Gastroesophageal sphincter (tissue), 4 donors: ENCODE measurements around the gene IL1RAPL2. TPM values are rescaled to one million over a fixed set of nuclear protein-coding genes. Genes with fewer than 3 reads are reported as not detected.

Source experiments
- ATAC-seq: fragments of 150-250 bp; one replicate; pipeline ENCODE4 v1.9.1; 2016; ENCODE audit warnings: mild to moderate bottlenecking, moderate library complexity
- H3K27ac ChIP-seq, 4 donors: fragments of 200-600 bp; sonication (generic) in 3 of 4; 1 replicate in 3 of 4; 2 replicates in 1 of 4; pipeline ENCODE4 v1.5.1; 2016 to 2019
- H3K27me3 ChIP-seq: fragments of 200-600 bp; sonication (generic); one replicate; pipeline ENCODE4 v1.5.1; 2019
- H3K36me3 ChIP-seq, 2 donors: fragments of 200-600 bp; sonication (generic); one replicate each; pipeline ENCODE4 v1.5.1; 2019; ENCODE audit warnings: control low read depth in 1 of 2
- H3K4me1 ChIP-seq, 3 donors: fragments of 200-600 bp; sonication (generic); 1 replicate in 2 of 3; 2 replicates in 1 of 3; pipeline ENCODE4 v1.5.1; 2016 to 2019; ENCODE audit warnings: control low read depth in 2 of 3
- H3K4me3 ChIP-seq, 2 donors: fragments of 200-600 bp; sonication (generic); one replicate each; pipeline ENCODE4 v1.5.1; 2019; ENCODE audit warnings: mild to moderate bottlenecking in 1 of 2, moderate library complexity in 1 of 2
- H3K9me3 ChIP-seq, 3 donors: fragments of 200-600 bp; sonication (generic); one replicate each; pipeline ENCODE4 v1.5.1; 2017 to 2019; ENCODE audit warnings: control low read depth in 2 of 3
- CTCF ChIP-seq, 4 experiments: fragments of 200-600 bp in 2 of 4; fragments of 450-650 bp in 2 of 4; sonication (generic) in 1 of 4; IDR thresholded peaks; one replicate each; pipeline ENCODE4 v1.5.1; 2017 to 2019; ENCODE audit warnings: antibody characterized with exemption in 4 of 4, mild to moderate bottlenecking in 2 of 4, moderate library complexity in 2 of 4
- EP300 ChIP-seq: sonication (generic); formaldehyde crosslinking; IDR thresholded peaks from one replicate; pipeline ENCODE4 v1.6.1; 2017; ENCODE audit warnings: antibody characterized with exemption, mild to moderate bottlenecking
- POLR2A ChIP-seq, 2 donors: fragments of 450-650 bp; IDR thresholded peaks; one replicate each; pipeline ENCODE4 v1.6.1; 2017; ENCODE audit warnings: antibody characterized with exemption in 2 of 2, mild to moderate bottlenecking in 2 of 2, moderate library complexity in 1 of 2
- POLR2AphosphoS5 ChIP-seq: sonication (generic); formaldehyde crosslinking; IDR thresholded peaks from one replicate; pipeline ENCODE4 v1.6.1; 2017; ENCODE audit warnings: antibody characterized with exemption
- WGBS, 2 donors: methylation state at CpG; one replicate each; pipeline ENCODE4 v1.1.5; 2018; ENCODE audit warnings: low coverage in 1 of 2; 5-methylcytosine and 5-hydroxymethylcytosine counted together
- total RNA-seq, 4 donors: library from RNA; depleted of rRNA; stranded (reverse); fragments of >200 nt; gene quantifications; one replicate each; pipeline ENCODE4 v1.1.0, GENCODE V29; 2016

Gene IL1RAPL2
- total RNA-seq, 4 donors from 2014 or later: 0.54 TPM; not detected in 2

GRCh38 chrX:105266456-105266855, 700.5 kb downstream of the IL1RAPL2 start:
- WGBS, 2 donors: 50 to 57% methylated on average over 1 of the region's 1 CpG
- no peak for TF ChIP-seq EP300
- no peak for TF ChIP-seq POLR2A (IDR thresholded peaks at IDR 0.05)
- TF ChIP-seq POLR2AphosphoS5: no peak
- no peak for TF ChIP-seq CTCF (IDR thresholded peaks at IDR 0.05)
- H3K9me3 ChIP-seq: no peaks in the 10 kb centered on the region
- ATAC-seq: no peak
- no peaks in the 10 kb centered on the region for H3K36me3 ChIP-seq
- no peaks in the 10 kb centered on the region for H3K27me3 ChIP-seq
- no peaks in the 10 kb centered on the region for H3K4me1 ChIP-seq
- H3K27ac ChIP-seq: no peak overlapping the region
- H3K4me3 ChIP-seq: no peak overlapping the region

GRCh38 chrX:105267167-105267566, 701.2 kb downstream of the IL1RAPL2 start:
- TF ChIP-seq EP300 (no peak), POLR2AphosphoS5 (no peak), POLR2A (IDR thresholded peaks at IDR 0.05) (no peak), CTCF (IDR thresholded peaks at IDR 0.05) (no peak)
- H3K36me3 ChIP-seq: no peaks in the 10 kb centered on the region
- WGBS, 2 donors: 63 to 77% methylated on average over 1 to 2 of the region's 2 CpGs
- H3K27ac ChIP-seq: no peak overlapping the region
- no peaks in the 10 kb centered on the region for H3K4me1 ChIP-seq
- no peaks in the 10 kb centered on the region for H3K27me3 ChIP-seq
- no peak overlapping the region for H3K4me3 ChIP-seq
- ATAC-seq: no peak
- no peaks in the 10 kb centered on the region for H3K9me3 ChIP-seq

GRCh38 chrX:105269386-105269785, 703.4 kb downstream of the IL1RAPL2 start:
- 92% methylated on average over 2 of the region's 2 CpGs; no CpG with 5 or more reads in 1 of the 2 donors for WGBS, 2 donors
- Histone ChIP-seq H3K4me3 (no peak overlapping the region), H3K4me1 (no peaks in the 10 kb centered on the region), H3K27me3 (no peaks in the 10 kb centered on the region), H3K9me3 (no peaks in the 10 kb centered on the region), H3K27ac (no peak overlapping the region), H3K36me3 (no peaks in the 10 kb centered on the region)
- ATAC-seq: no peak
- TF ChIP-seq EP300: no peak

GRCh38 chrX:105273326-105273725, 707.3 kb downstream of the IL1RAPL2 start:
- 67% methylated on average over 1 of the region's 1 CpG; no CpG with 5 or more reads in 1 of the 2 donors for WGBS, 2 donors
- Histone ChIP-seq H3K36me3 (no peaks in the 10 kb centered on the region), H3K4me1 (no peaks in the 10 kb centered on the region), H3K27me3 (no peaks in the 10 kb centered on the region), H3K4me3 (no peak overlapping the region), H3K9me3 (no peaks in the 10 kb centered on the region), H3K27ac (no peak overlapping the region)
- ATAC-seq: no peak
- no peak for TF ChIP-seq POLR2AphosphoS5
- TF ChIP-seq EP300: no peak
- no peak for TF ChIP-seq POLR2A (IDR thresholded peaks at IDR 0.05)
- TF ChIP-seq CTCF (IDR thresholded peaks at IDR 0.05): no peak

GRCh38 chrX:105274091-105274490, 708.1 kb downstream of the IL1RAPL2 start:
- 83 to 88% methylated on average over 2 of the region's 2 CpGs for WGBS, 2 donors
- Histone ChIP-seq H3K4me1 (no peaks in the 10 kb centered on the region), H3K27ac (no peak overlapping the region), H3K27me3 (no peaks in the 10 kb centered on the region), H3K36me3 (no peaks in the 10 kb centered on the region), H3K4me3 (no peak overlapping the region), H3K9me3 (no peaks in the 10 kb centered on the region)
- ATAC-seq: no peak
- TF ChIP-seq POLR2A (IDR thresholded peaks at IDR 0.05) (no peak), POLR2AphosphoS5 (no peak), CTCF (IDR thresholded peaks at IDR 0.05) (no peak), EP300 (no peak)
